OCI-LY1 (cell line): Measurements from ENCODE around the gene MAN1A1.

Experiments used
- H2AFZ ChIP-seq: fragments of 200-600 bp; sonication (generic), shearing (Covaris generic); 2 replicates; pipeline ENCODE4 v1.6.0; 2014; ENCODE audit warnings: antibody characterized with exemption, mild to moderate bottlenecking, low read length
- H3F3A ChIP-seq: fragments of 200-600 bp; sonication (generic), shearing (Covaris generic); 2 replicates; pipeline ENCODE4 v1.6.0; 2014; ENCODE audit warnings: mild to moderate bottlenecking, antibody characterized with exemption, low read length, moderate library complexity; ENCODE audit not compliant: insufficient read depth
- H3K27ac ChIP-seq: fragments of 200-600 bp; sonication (generic); 2 replicates; pipeline ENCODE4 v1.5.1; 2014; ENCODE audit warnings: low read length, mixed run types, mild to moderate bottlenecking, low read depth; ENCODE audit not compliant: poor library complexity, severe bottlenecking
- H3K27me3 ChIP-seq: fragments of 200-600 bp; sonication (generic); 2 replicates; pipeline ENCODE4 v1.6.0; 2014; ENCODE audit warnings: antibody characterized with exemption, mild to moderate bottlenecking, low read length, moderate library complexity; ENCODE audit not compliant: insufficient read depth
- H3K36me3 ChIP-seq: fragments of 200-600 bp; sonication (generic); 2 replicates; pipeline ENCODE4 v1.6.1; 2014; ENCODE audit warnings: mild to moderate bottlenecking, antibody characterized with exemption, low read length, moderate library complexity, mixed read lengths; ENCODE audit not compliant: insufficient read depth
- H3K4me1 ChIP-seq: fragments of 200-600 bp; sonication (generic); 2 replicates; pipeline ENCODE4 v1.5.1; 2014; ENCODE audit warnings: mild to moderate bottlenecking, low read length, moderate library complexity; ENCODE audit not compliant: insufficient read depth, severe bottlenecking
- H3K4me2 ChIP-seq: fragments of 200-600 bp; sonication (generic), shearing (Covaris generic); 2 replicates; pipeline ENCODE4 v1.6.1; 2014; ENCODE audit warnings: low read length
- H3K4me3 ChIP-seq: fragments of 200-600 bp; sonication (generic); 2 replicates; pipeline ENCODE4 v1.5.1; 2014; ENCODE audit warnings: low read length, low read depth, mild to moderate bottlenecking, mixed read lengths; ENCODE audit not compliant: poor library complexity, severe bottlenecking
- H3K79me2 ChIP-seq: fragments of 200-600 bp; shearing (Covaris generic); 2 replicates; pipeline ENCODE4 v1.6.1; 2016; ENCODE audit warnings: mixed run types, low read length, mixed read lengths; ENCODE audit not compliant: insufficient read depth
- H3K9ac ChIP-seq: fragments of 200-600 bp; sonication (generic), shearing (Covaris generic); 2 replicates; pipeline ENCODE4 v1.6.1; 2014; ENCODE audit warnings: mild to moderate bottlenecking, low read length, mixed read lengths
- H3K9me2 ChIP-seq: fragments of 200-600 bp; sonication (generic), shearing (Covaris generic); 2 replicates; pipeline ENCODE4 v1.6.1; 2014; ENCODE audit warnings: low read depth, mild to moderate bottlenecking, low read length, mixed read lengths
- H3K9me3 ChIP-seq: fragments of 200-600 bp; shearing (Covaris generic); 2 replicates; pipeline ENCODE4 v1.6.1; 2014; ENCODE audit warnings: low read length, mixed read lengths
- H4K20me1 ChIP-seq: fragments of 200-600 bp; sonication (generic), shearing (Covaris generic); 2 replicates; pipeline ENCODE4 v1.6.0; 2016; ENCODE audit warnings: mild to moderate bottlenecking, low read length; ENCODE audit not compliant: insufficient read depth
- CTCF ChIP-seq: fragments of 200-600 bp; sonication (generic), shearing (Covaris generic); IDR thresholded peaks from 2 replicates; pipeline ENCODE4 v1.5.1; 2017; ENCODE audit warnings: mild to moderate bottlenecking, antibody characterized with exemption, low read length, moderate library complexity, mixed read lengths
- EZH2 ChIP-seq: fragments of 200-600 bp; sonication (generic), shearing (Covaris generic); IDR thresholded peaks from 2 replicates; pipeline ENCODE4 v1.8.0; 2017; ENCODE audit warnings: borderline replicate concordance, mixed run types, mild to moderate bottlenecking, antibody characterized with exemption, low read length, moderate library complexity, mixed read lengths

The MAN1A1 gene

GRCh38 chr6:119343167-119343566, 6.4 kb downstream of the MAN1A1 start:
- Histone ChIP-seq H2AFZ (no peak overlapping the region), H3K4me2 (peak overlapping the region; percentile 10; the same call in 1 of the 2 replicates), H3K4me1 (peaks cover 91% of the 10 kb centered on the region), H3K9ac (no peak overlapping the region), H3K27ac (no peak overlapping the region), H3K36me3 (no peaks in the 10 kb centered on the region), H3F3A (no peaks in the 10 kb centered on the region), H3K4me3 (no peak overlapping the region), H3K79me2 (0 out of 2 replicates have a peak, but pooled peaks cover 3% of the 10 kb centered on the region), H3K9me3 (no peaks in the 10 kb centered on the region), H3K9me2 (no peaks in the 10 kb centered on the region), H3K27me3 (no peaks in the 10 kb centered on the region), H4K20me1 (no peaks in the 10 kb centered on the region)
- peak; percentile 26; the same call in 1 of the 2 replicates for TF ChIP-seq CTCF
- TF ChIP-seq EZH2, result no peak

DNA sequence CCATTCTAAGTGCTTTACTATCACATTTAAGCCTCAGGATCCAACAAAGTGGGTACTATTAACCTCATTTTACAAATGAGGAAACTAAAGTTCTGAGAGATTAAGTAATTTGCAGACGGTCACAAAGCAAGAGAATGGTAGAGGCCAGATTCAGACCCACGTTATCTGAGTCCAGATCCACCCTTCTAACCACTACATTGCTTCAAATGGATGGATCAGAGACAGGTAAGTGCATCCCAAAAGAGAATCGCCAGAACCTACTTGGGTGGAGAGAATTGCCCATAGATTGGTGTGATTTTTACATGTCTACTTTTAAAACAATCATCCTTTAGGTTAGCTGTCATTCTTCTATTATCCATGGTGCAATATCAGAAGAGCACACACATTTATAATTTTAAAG, 7.1 kb downstream of the MAN1A1 start:
- H3K9me2 ChIP-seq, result no peaks in the 10 kb centered on the region
- no peaks in the 10 kb centered on the region for H3F3A ChIP-seq
- no peaks in the 10 kb centered on the region for H4K20me1 ChIP-seq
- H3K36me3 ChIP-seq, result no peaks in the 10 kb centered on the region
- H3K4me2 ChIP-seq, result peak overlapping the region; percentile 25; the same call in 1 of the 2 replicates
- H3K9me3 ChIP-seq, result no peaks in the 10 kb centered on the region
- TF ChIP-seq EZH2 (no peak), CTCF (no peak)
- H3K4me3 ChIP-seq, result no peak overlapping the region
- H3K9ac ChIP-seq, result no peak overlapping the region
- H3K4me1 ChIP-seq, result peaks cover 87% of the 10 kb centered on the region
- H3K79me2 ChIP-seq, result no peaks in the 10 kb centered on the region
- peak overlapping the region; percentile 8 for H3K27ac ChIP-seq
- no peaks in the 10 kb centered on the region for H3K27me3 ChIP-seq
- no peak overlapping the region for H2AFZ ChIP-seq

DNA sequence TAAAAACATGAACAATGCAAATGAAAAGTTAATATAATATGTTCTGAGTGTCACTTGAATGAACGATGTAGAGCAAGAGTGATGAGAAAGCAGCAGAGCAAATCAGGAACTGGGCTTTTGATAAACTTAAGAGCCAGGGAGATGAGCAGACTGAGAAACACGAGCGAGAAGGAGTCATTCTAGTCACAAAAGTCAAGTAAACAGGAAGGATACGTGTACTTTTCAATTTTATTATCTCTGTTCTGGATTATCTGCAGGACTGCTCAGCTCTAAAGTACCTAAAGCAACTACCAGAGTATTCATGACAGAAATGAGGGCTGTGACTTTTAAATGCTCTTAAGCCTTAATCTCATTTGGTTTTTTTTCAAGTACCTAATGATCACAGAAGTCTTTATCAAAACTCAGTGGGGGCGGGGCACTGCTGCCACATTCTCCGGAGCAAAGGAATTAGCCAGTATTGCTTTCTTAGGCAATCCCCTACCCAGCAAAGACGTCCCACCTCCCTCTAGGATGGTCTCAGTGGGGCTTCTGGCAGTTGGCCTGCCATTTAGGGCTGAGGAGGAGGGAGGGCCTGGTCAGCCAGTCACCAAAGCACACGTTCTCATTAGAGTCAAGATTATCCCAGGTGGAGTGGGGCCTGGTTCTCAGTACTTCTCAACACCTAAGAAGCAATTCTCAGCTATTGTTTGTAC, 8.6 kb downstream of the MAN1A1 start:
- H3K4me3 ChIP-seq, result no peak overlapping the region
- H3K4me1 ChIP-seq, result peaks cover 87% of the 10 kb centered on the region
- no peaks in the 10 kb centered on the region for H3F3A ChIP-seq
- no peak overlapping the region for H3K9ac ChIP-seq
- 0 out of 2 replicates have a peak, but pooled peaks cover 3% of the 10 kb centered on the region for H3K36me3 ChIP-seq
- TF ChIP-seq EZH2 (no peak), CTCF (no peak)
- no peaks in the 10 kb centered on the region for H3K9me2 ChIP-seq
- no peak overlapping the region for H2AFZ ChIP-seq
- H3K27ac ChIP-seq, result peak overlapping the region; percentile 43
- no peaks in the 10 kb centered on the region for H3K9me3 ChIP-seq
- peak overlapping the region; percentile 3; the same call in 1 of the 2 replicates for H3K4me2 ChIP-seq
- no peaks in the 10 kb centered on the region for H3K79me2 ChIP-seq
- no peaks in the 10 kb centered on the region for H3K27me3 ChIP-seq
- no peaks in the 10 kb centered on the region for H4K20me1 ChIP-seq
